ENCODE data around the gene CD82. TPM values are rescaled to one million over a fixed set of nuclear protein-coding genes. Genes with fewer than 3 reads are reported as not detected.

CD82 gene
- polyA plus RNA-seq, 3 donors: 40.8 to 89.0 (median 43.0) TPM

DNA sequence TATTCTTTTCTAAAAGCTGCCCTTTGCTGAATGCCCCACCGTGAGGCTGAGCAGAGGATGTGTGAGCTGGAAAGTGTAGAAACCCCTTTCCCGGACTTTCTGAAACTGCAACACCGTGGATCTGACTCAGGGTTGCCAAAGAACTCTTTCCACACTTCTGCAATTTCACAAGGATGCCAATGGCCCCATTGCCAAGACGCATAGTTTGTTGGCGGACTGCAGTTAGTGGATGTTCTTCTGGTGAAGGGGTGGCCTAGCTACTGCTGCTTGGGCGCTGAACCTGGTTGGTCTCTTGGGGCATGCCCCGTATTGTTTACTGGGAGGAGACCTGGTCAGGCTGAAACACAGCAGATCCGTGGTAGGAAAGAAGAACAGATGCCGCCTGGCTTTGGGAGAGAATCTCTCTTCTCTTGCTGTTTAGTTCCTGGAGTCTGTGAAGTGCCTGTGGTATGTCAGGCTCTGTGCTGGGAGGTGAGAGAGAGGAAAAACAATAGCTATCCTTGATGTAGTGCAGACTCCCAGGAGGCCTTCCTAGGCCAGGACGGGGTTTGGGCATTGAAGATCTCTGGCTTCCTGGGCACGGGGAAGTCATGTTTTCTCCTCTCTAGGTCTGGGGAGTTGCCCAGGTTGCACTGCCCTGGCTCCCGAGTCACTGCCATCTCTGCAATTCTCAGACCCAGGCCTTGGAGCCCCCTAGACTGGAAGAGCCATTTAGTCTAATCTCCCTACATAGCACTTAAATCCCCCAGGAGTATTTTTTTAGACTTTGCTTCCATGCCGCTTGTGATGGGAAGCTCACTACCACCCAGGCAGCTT lies 26.9 kb downstream of the CD82 start:
- Histone ChIP-seq H3K27me3 (ENCODE audit: control insufficient read depth in 2 of 2, insufficient read depth in 2 of 2, low read length in 2 of 2) (no peaks in the 10 kb centered on the region), H3K27ac (ENCODE audit: low read depth in 1 of 2, low read length in 2 of 2) (peak overlapping the region; percentile 73 to 77), H3K4me3 (replicated peaks in 1 of 3; ENCODE audit: low read depth in 2 of 3, low read length in 3 of 3) (no peak overlapping the region), H3K4me1 (ENCODE audit: control insufficient read depth in 1 of 2, insufficient read depth in 2 of 2, low read length in 2 of 2) (peaks cover 27 to 30% of the 10 kb centered on the region in 2 donors), H3K36me3 (replicated peaks in 1 of 2; ENCODE audit: control insufficient read depth in 1 of 2, insufficient read depth in 2 of 2, low read length in 2 of 2) (peaks cover 9 to 51% of the 10 kb centered on the region in 2 donors), H3K9ac (ENCODE audit: insufficient read depth, low read length, poor library complexity, severe bottlenecking) (no peak overlapping the region), H3K79me2 (ENCODE audit: insufficient read depth, low read length) (no peaks in the 10 kb centered on the region), H2AFZ (ENCODE audit: insufficient read depth, low read depth, low read length, poor library complexity, severe bottlenecking) (no peak overlapping the region), H4K20me1 (ENCODE audit: insufficient read depth, low read length) (peaks cover 4% of the 10 kb centered on the region), H3K9me3 (replicated peaks in 1 of 2; ENCODE audit: control insufficient read depth in 1 of 2, insufficient read depth in 1 of 2, low read length in 2 of 2) (no peaks in the 10 kb centered on the region), H3K4me2 (replicated peaks; ENCODE audit: extremely low read depth, low read length, poor library complexity, severe bottlenecking) (no peak overlapping the region)
- TF ChIP-seq, protein P1, sequence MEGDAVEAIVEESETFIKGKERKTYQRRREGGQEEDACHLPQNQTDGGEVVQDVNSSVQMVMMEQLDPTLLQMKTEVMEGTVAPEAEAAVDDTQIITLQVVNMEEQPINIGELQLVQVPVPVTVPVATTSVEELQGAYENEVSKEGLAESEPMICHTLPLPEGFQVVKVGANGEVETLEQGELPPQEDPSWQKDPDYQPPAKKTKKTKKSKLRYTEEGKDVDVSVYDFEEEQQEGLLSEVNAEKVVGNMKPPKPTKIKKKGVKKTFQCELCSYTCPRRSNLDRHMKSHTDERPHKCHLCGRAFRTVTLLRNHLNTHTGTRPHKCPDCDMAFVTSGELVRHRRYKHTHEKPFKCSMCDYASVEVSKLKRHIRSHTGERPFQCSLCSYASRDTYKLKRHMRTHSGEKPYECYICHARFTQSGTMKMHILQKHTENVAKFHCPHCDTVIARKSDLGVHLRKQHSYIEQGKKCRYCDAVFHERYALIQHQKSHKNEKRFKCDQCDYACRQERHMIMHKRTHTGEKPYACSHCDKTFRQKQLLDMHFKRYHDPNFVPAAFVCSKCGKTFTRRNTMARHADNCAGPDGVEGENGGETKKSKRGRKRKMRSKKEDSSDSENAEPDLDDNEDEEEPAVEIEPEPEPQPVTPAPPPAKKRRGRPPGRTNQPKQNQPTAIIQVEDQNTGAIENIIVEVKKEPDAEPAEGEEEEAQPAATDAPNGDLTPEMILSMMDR (IDR thresholded peaks at IDR 0.05): no peak
- Mint-ChIP-seq H3K36me3 (peaks cover 60 to 73% of the 10 kb centered on the region in 2 donors), H3K9me3 (peaks cover 0 to 3% (median 0%) of the 10 kb centered on the region in 7 donors), H3K27me3 (ENCODE audit: low read depth in 3 of 3) (peaks cover 0 to 3% (median 0%) of the 10 kb centered on the region in 3 donors), H3K27ac (peak overlapping the region; percentile 91 to 99 (median 95)), H3K4me3 (peak overlapping the region in 1 of 2 donors; percentile 22), H3K4me1 (peaks cover 33% of the 10 kb centered on the region)
- DNase-seq: peak; percentile 93 to 97 (median 95)
- intact Hi-C loops (cut with micrococcal nuclease): loop anchor here (5.0 kb wide), 1 partner anchor 35 kb away; no protein-coding TSS in a partner anchor
- WGBS (ENCODE audit: insufficient coverage): 69% methylated on average over 9 of the region's 13 CpGs

DNA sequence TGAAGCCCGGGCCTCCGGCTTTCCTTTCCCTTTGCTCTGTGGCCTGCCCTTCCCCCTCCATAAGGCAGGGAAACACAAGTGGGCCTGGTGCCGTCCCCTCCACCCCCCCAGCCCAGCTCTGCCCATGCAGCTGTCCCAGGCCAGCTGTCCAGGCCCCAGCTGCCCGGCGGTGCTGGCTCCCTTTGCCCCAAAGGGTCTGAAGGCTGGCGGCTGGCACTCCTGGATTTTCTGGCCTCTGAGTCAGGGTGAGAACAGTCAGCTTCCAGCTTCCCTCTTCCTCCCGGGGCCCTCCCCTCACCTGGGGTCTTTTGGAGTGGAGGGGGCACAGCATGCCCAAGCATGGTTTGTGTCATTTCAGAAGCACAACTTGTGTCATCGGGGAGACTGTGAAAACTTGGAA lies 27.8 kb downstream of the CD82 start:
- intact Hi-C loops (cut with micrococcal nuclease): loop anchor here (5.0 kb wide), 1 partner anchor 36 kb away; no protein-coding TSS in a partner anchor
- Mint-ChIP-seq H3K4me1 (peaks cover 33% of the 10 kb centered on the region), H3K27ac (peak overlapping the region in 6 of 7 donors; percentile 46 to 98 (median 75)), H3K4me3 (no peak overlapping the region), H3K27me3 (ENCODE audit: low read depth in 3 of 3) (peaks cover 0 to 3% (median 0%) of the 10 kb centered on the region in 3 donors), H3K9me3 (peaks cover 0 to 3% (median 0%) of the 10 kb centered on the region in 7 donors), H3K36me3 (peaks cover 56 to 68% of the 10 kb centered on the region in 2 donors)
- 88% methylated on average over 7 of the region's 8 CpGs for WGBS (ENCODE audit: insufficient coverage)
- Histone ChIP-seq H3K36me3 (replicated peaks in 1 of 2; ENCODE audit: control insufficient read depth in 1 of 2, insufficient read depth in 2 of 2, low read length in 2 of 2) (peaks cover 4 to 42% of the 10 kb centered on the region in 2 donors), H3K9me3 (replicated peaks in 1 of 2; ENCODE audit: control insufficient read depth in 1 of 2, insufficient read depth in 1 of 2, low read length in 2 of 2) (no peaks in the 10 kb centered on the region), H3K4me1 (ENCODE audit: control insufficient read depth in 1 of 2, insufficient read depth in 2 of 2, low read length in 2 of 2) (peaks cover 27 to 30% of the 10 kb centered on the region in 2 donors), H3K27ac (ENCODE audit: low read depth in 1 of 2, low read length in 2 of 2) (no peak overlapping the region), H2AFZ (ENCODE audit: insufficient read depth, low read depth, low read length, poor library complexity, severe bottlenecking) (no peak overlapping the region), H3K4me2 (replicated peaks; ENCODE audit: extremely low read depth, low read length, poor library complexity, severe bottlenecking) (no peak overlapping the region), H4K20me1 (ENCODE audit: insufficient read depth, low read length) (no peaks in the 10 kb centered on the region), H3K9ac (ENCODE audit: insufficient read depth, low read length, poor library complexity, severe bottlenecking) (no peak overlapping the region), H3K4me3 (replicated peaks in 1 of 3; ENCODE audit: low read depth in 2 of 3, low read length in 3 of 3) (no peak overlapping the region), H3K79me2 (ENCODE audit: insufficient read depth, low read length) (no peaks in the 10 kb centered on the region), H3K27me3 (ENCODE audit: control insufficient read depth in 2 of 2, insufficient read depth in 2 of 2, low read length in 2 of 2) (no peaks in the 10 kb centered on the region)
- peak in 1 of 3 donors; percentile 49 for DNase-seq
- TF ChIP-seq, protein P1 (IDR thresholded peaks at IDR 0.05): no peak

Data from CD14-positive monocyte (primary cell).